GM12801 (cell line): ENCODE results near the gene TP63.

Experiments
- CTCF ChIP-seq: IDR thresholded peaks from one replicate; pipeline ENCODE4 v1.5.1; 2011; ENCODE audit warnings: control low read depth; ENCODE audit not compliant: insufficient read length; ENCODE audit errors: extremely low read depth

Gene TP63

GRCh38 chr3:189631373-189631408 is at the start of gene TP63:
TP63 (plus strand) TSS chr3:189631389; CDS start chr3:189631516, 127 bp downstream.
- no peak for TF ChIP-seq CTCF

DNA sequence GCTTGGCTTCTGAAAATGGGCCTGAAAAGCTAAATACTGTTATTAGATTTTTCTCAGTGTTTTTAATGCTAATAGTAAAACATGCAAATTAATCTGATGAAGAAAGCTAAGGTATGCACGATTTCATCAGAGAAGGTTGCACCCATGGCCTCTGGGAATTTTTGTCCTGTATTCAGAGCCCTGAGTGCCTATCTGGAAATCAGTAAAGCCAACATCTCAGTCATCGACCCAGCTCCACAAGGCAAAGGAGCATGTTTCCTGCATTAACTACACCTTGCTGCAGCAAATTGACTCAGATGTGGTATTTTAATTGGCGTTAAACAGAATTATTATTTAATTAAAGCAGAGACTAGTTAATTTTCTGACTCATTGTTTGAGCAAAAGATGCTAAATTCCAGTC is 49.0 kb upstream of the TP63 start:
- TF ChIP-seq CTCF = no peak

GRCh38 chr3:189584645-189585044 is 46.5 kb upstream of the TP63 start:
- no peak for TF ChIP-seq CTCF

DNA sequence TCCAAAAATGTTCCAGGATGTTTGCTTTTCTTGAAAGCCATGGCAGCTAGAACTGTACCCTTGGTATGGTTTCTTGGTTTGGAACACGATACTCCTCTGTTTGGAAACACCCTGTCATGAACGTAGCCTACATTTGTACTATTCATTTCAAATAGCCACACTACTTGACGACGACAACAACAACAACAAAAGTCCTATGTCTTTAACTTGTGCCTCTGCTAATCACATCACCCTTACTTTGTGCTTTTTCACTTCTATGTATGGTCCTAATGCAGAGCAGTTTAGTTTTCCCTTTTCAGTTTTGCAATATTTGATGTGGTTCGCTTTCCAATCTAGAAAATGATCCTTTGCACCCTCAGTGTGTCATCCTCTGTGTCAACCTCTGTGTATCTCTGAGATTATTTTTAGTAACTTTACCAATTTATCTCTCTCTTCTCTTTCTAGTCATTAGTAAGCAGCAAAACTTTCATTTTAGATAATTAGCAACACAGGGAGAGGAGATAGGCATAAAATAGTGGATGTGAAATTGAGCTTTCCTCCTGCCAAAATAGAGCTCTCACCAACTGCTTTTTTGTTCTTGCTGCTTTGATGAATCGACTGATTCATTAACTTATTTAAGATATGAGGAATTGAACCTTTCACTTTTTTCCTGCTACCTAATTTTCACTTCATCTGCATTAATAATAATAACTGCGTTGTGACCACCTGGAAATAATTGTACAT is 44.1 kb upstream of the TP63 start:
- TF ChIP-seq CTCF = no peak

DNA sequence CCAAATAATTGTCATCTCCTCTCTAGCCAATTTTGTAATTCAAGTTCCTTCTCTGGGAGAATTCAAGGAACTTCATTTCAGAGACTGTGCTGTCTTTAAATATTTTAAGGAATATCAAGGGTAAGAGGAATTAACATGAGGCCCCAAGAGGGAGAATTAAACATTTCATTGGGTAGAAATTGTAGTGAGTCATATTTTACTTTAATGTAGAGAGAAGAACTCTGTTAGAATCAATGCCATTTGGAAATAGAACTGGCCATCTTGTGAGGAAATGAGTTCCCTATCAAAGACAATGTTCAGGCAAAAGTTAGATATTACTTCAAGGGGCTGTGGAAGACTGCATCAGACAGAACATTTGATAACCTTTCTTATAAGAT is 43.5 kb upstream of the TP63 start:
- TF ChIP-seq CTCF = no peak

DNA sequence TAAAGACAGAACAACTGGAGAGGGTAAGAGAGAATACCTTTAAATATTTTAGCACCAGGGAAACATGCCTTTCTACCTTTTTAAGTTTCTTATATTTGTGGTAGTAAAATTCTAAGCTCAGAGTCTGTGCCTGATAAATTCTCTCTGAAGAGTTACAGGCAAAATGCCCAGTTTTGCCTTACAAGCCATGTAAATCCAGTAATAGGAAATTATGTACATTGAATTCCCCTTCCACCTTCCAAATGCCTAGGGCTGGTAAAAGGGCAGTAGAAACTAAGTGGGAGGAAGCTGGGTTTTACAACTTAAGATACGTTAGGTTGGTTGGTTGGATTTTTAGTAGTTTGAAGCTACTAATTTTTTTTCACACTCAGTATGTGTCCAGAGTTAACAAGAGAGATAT is 43.1 kb upstream of the TP63 start:
- no peak for TF ChIP-seq CTCF

- TF ChIP-seq CTCF = no peak
Measured at GRCh38 chr3:189588475-189589178, 42.6 kb upstream of the TP63 start.

GRCh38 chr3:189589179-189589569 is 42.0 kb upstream of the TP63 start:
- no peak for TF ChIP-seq CTCF
